Large intestine (tissue), 3 donors: ENCODE data around the gene GZMA. TPM values are rescaled to one million over a fixed set of nuclear protein-coding genes. Genes with fewer than 3 reads are reported as not detected.
"Not testable (repeated sequence)": the region's sequence is repeated elsewhere in the genome, so short reads cannot be mapped to it uniquely, and the experiment has no call there.

Experiments used
- DNase-seq, 2 donors: peaks; one replicate each; pipeline versions ENCODE4 v3.0.0 to v3.0.0-alpha.2; 2013
- H3K27ac ChIP-seq: one replicate; pipeline ENCODE4 v1.5.1; 2013; ENCODE audit warnings: low read length
- H3K27me3 ChIP-seq: 2 replicates; pipeline ENCODE4 v1.6.1; 2013; ENCODE audit warnings: low read length; ENCODE audit not compliant: control insufficient read depth, insufficient read depth
- H3K36me3 ChIP-seq: 2 replicates; pipeline ENCODE4 v1.6.1; 2013; ENCODE audit warnings: low read length; ENCODE audit not compliant: control insufficient read depth, insufficient read depth
- H3K4me1 ChIP-seq: one replicate; pipeline ENCODE4 v1.6.1; 2013; ENCODE audit warnings: low read length; ENCODE audit not compliant: control insufficient read depth, insufficient read depth
- H3K4me3 ChIP-seq: one replicate; pipeline ENCODE4 v1.5.1; 2013; ENCODE audit warnings: low read length
- H3K9me3 ChIP-seq: one replicate; pipeline ENCODE4 v1.6.1; 2013; ENCODE audit warnings: mild to moderate bottlenecking, low read depth, low read length, moderate library complexity; ENCODE audit not compliant: control insufficient read depth
- WGBS: methylation state at CpG from one replicate; pipeline ENCODE4 v1.1.5; 2013; ENCODE audit warnings: low lambda C conversion rate; ENCODE audit not compliant: insufficient coverage; 5-methylcytosine and 5-hydroxymethylcytosine counted together
- polyA plus RNA-seq: library from polyadenylated mRNA; unstranded; fragments of 120-200 nt; gene quantifications from one replicate; pipeline ENCODE4 v1.2.1, GENCODE V29; 2013

The GZMA gene
- polyA plus RNA-seq, 1 donor, result 14.9 TPM

- no peaks in the 10 kb centered on the region for H3K4me1 ChIP-seq
- WGBS, result 67% methylated on average over 1 of the region's 2 CpGs
- DNase-seq, result no peak
- no peaks in the 10 kb centered on the region for H3K36me3 ChIP-seq
- no peak overlapping the region for H3K4me3 ChIP-seq
- no peaks in the 10 kb centered on the region for H3K9me3 ChIP-seq
- H3K27me3 ChIP-seq, result no peaks in the 10 kb centered on the region
- no peak overlapping the region for H3K27ac ChIP-seq
These were observed 29.8 kb upstream of the GZMA start for GRCh38 chr5:55072666-55073065.

GRCh38 chr5:55073211-55073610, 29.2 kb upstream of the GZMA start:
- DNase-seq, result no peak
- H3K27me3 ChIP-seq, result no peaks in the 10 kb centered on the region
- 88% methylated on average over 1 of the region's 3 CpGs for WGBS
- no peak overlapping the region for H3K27ac ChIP-seq
- no peaks in the 10 kb centered on the region for H3K36me3 ChIP-seq
- no peaks in the 10 kb centered on the region for H3K4me1 ChIP-seq
- H3K9me3 ChIP-seq, result no peaks in the 10 kb centered on the region
- H3K4me3 ChIP-seq, result no peak overlapping the region

DNA sequence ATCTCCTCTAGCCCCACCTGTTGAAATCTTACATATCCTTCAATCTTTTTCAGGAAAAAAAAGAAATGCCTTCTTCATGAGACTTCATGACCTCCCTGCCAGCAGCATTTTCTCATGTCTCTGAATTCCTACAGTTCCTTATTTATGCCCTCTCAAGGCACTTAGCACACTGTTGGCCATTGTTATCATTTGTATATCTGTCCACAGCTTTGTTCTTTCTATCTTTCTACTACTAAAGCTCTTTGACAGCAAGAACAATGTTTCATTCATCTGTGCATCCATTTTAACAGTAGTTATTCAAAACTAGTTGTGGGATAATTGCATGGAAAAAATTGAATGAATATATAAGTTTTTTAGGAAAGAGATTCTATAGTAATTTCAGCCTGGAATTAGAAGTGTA, 20.9 kb upstream of the GZMA start:
- no peak overlapping the region for H3K4me3 ChIP-seq
- no peak for DNase-seq
- H3K9me3 ChIP-seq, result no peaks in the 10 kb centered on the region
- H3K27me3 ChIP-seq, result no peaks in the 10 kb centered on the region
- H3K36me3 ChIP-seq, result no peaks in the 10 kb centered on the region
- no peak overlapping the region for H3K27ac ChIP-seq
- no peaks in the 10 kb centered on the region for H3K4me1 ChIP-seq

GRCh38 chr5:55089301-55089700, 13.1 kb upstream of the GZMA start:
- not testable (repeated sequence) for H3K27ac ChIP-seq, H3K4me1 ChIP-seq, H3K4me3 ChIP-seq, H3K27me3 ChIP-seq, DNase-seq, H3K9me3 ChIP-seq, H3K36me3 ChIP-seq
- no CpG with 5 or more reads among the region's 2 CpGs for WGBS

DNA sequence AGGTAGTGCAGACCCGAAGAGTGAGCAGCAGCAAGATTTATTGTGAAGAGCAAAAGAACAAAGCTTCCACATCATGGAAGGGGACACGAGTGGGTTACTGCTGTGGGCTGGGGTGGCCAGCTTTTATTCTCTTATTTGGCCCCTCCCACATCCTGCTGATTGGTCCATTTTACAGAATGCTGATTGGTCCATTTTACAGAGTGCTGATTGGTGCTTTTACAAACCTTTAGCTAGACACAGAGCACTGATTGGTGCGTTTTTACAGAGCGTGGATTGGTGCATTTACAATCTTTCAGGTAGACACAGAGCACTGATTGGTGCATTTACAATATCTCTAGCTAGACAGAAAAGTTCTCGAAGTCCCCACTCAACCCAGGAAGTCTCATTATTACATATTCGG, 11.4 kb upstream of the GZMA start:
- no CpG with 5 or more reads among the region's 6 CpGs for WGBS
- not testable (repeated sequence) for H3K4me1 ChIP-seq, H3K9me3 ChIP-seq, H3K27ac ChIP-seq, H3K4me3 ChIP-seq, H3K27me3 ChIP-seq, DNase-seq, H3K36me3 ChIP-seq

DNA sequence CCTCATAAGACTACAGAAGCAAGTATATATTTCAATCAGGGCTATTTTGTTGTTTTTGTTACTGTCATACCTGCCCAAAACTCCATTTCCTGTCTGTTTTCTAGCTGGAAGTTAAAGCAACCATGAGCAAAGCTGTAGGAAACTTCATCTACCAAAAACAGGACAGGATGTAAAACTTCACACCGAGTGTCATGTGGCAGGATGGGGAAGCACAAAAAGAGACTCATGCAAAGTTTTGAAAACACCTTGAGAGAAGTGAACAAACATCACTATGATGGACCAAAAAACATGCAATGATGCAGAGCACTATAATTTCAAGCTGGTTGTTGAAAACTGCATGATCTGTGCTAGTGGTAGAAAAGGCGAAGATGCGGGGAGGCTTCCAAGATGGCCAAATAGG, 6.3 kb upstream of the GZMA start:
- WGBS, result no CpG with 5 or more reads among the region's 3 CpGs
- H3K27me3 ChIP-seq, result no peaks in the 10 kb centered on the region
- no peaks in the 10 kb centered on the region for H3K4me1 ChIP-seq
- no peaks in the 10 kb centered on the region for H3K9me3 ChIP-seq
- no peaks in the 10 kb centered on the region for H3K36me3 ChIP-seq
- H3K27ac ChIP-seq, result no peak overlapping the region
- no peak overlapping the region for H3K4me3 ChIP-seq
- no peak for DNase-seq

- no peak for DNase-seq
- no peaks in the 10 kb centered on the region for H3K27me3 ChIP-seq
- no peaks in the 10 kb centered on the region for H3K9me3 ChIP-seq
- H3K27ac ChIP-seq, result no peak overlapping the region
- no CpG with 5 or more reads among the region's 6 CpGs for WGBS
- H3K36me3 ChIP-seq, result no peaks in the 10 kb centered on the region
- H3K4me1 ChIP-seq, result no peaks in the 10 kb centered on the region
- no peak overlapping the region for H3K4me3 ChIP-seq
These were observed 5.6 kb upstream of the GZMA start for GRCh38 chr5:55096861-55097260.

GRCh38 chr5:55101148-55101547, 1.3 kb upstream of the GZMA start:
- not testable (repeated sequence) for H3K36me3 ChIP-seq, H3K4me3 ChIP-seq, H3K9me3 ChIP-seq, H3K4me1 ChIP-seq, H3K27ac ChIP-seq, DNase-seq, H3K27me3 ChIP-seq

GRCh38 chr5:55101556-55102276, 730 bp upstream of the GZMA start:
- no peak for DNase-seq
- no peaks in the 10 kb centered on the region for H3K4me1 ChIP-seq
- H3K27ac ChIP-seq, result no peak overlapping the region
- no peaks in the 10 kb centered on the region for H3K36me3 ChIP-seq
- no peaks in the 10 kb centered on the region for H3K9me3 ChIP-seq
- H3K4me3 ChIP-seq, result no peak overlapping the region
- no CpG with 5 or more reads among the region's 5 CpGs for WGBS
- no peaks in the 10 kb centered on the region for H3K27me3 ChIP-seq

DNA sequence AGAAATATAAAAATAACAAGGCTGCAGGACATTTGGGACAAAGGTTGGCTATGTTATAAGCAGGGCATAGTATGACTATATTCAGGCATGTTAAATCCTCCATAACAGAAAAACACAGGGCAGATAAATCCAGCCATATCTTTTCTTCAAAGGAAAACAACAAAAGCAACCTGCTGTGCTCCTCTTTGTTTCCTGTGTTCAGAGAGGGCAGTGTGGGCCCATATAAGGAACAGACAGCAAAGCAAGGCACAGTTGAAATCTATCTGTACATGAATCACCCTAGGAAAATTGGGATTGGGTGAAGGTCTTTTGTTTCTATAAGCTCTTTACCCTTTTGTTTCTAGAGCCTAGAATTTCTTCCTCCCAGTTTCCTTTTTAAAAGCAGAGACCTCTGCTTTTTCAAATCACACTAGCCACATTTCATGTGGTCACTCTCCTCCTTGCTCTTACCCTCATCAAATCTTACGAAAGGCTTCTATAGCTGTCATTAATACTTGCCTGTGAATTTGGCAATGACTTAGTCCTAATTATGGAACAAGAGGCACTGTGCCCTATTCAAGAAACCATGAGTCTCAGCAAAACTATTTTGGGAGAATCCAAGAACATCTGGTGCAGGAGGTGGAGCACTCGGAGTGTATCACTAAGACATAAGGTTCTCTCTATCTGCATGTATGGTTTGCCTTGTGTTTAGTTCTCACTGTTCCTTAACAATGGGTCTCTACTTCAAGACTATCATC, 1.8 kb downstream of the GZMA start:
- no peak for DNase-seq
- Histone ChIP-seq H3K36me3 (no peaks in the 10 kb centered on the region), H3K4me3 (no peak overlapping the region), H3K27me3 (no peaks in the 10 kb centered on the region), H3K4me1 (no peaks in the 10 kb centered on the region), H3K27ac (no peak overlapping the region), H3K9me3 (no peaks in the 10 kb centered on the region)
- no CpG with 5 or more reads among the region's 2 CpGs for WGBS
